HG03378 (cell line): ENCODE data around the gene NTF3.

ENCODE experiments used
- ATAC-seq: cut with Tn5 transposase; IDR thresholded peaks from one replicate; pipeline ENCODE4 v1.9.1; 2021; ENCODE audit warnings: mild to moderate bottlenecking, moderate library complexity; ENCODE audit not compliant: unreplicated experiment

Gene NTF3

DNA sequence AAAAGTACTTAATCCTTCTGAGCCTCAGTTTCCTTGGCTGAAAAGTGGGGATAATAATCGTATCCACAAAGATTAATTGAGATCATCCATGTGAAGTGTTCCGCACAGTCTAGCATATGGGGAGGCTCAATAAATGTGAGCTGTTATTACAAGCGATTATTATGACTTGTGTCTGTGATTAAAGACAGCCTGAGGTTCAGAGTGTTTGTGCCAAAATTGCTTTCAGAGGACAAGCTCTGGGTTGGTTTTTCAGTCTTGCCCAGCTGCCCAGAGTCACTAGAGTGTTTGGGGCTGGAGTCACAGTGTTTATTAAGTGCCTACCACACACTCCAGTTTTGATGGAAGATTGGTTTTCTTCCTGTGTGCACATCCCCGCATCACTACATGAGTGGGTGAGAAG, 53.5 kb downstream of the NTF3 start:
- no peak for ATAC-seq

DNA sequence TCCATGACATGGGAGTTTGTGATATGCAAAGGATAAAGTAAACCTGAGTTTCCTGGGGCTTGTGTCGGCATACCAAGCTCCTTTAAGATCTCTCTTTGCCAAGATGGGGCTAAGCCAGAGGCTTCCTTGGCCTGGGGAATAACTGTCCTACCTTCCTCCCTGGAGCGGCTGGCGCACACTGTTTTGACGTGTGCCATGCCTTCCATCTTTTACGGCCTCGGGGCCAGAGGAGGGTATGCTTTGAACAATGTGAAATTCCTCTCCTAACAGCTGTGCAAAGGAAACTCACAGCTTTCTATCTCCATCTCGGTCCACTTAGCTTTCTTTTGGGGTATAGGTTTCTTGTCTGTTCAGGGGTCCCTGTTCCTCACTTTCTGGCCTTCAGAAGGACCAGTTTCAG, 55.2 kb downstream of the NTF3 start:
- no peak for ATAC-seq

DNA sequence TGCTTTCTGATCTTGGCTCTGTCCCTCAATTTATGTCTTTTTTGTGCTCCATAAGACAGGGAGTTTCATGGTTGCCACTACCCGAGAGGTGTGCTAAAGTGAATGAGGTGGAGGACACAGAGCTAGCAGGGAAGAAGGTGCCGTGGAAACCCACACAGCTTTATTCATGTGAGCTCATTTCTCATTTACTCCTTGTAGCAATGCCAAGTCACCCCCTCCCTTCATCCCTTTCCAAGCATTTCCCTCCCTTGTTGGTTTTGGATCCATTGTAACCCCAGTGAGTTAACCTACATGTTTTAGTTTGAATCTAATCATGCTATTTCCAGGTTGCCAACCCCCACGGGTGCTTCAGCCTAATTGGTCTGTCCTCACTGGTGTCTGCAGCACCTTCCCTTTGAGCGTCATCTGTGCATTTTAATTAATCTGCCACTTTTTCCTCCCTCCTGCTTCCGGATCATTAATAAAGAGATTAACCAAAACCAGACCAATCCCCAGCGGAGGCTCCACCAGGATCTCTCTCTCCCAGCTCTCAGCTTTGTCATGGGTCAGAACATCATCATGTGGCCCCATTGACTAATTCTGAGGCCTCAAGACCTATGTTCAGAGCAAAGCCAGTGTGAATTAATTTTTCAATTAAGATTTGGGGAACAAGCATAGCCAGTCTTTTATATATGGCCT, 56.2 kb downstream of the NTF3 start:
- no peak for ATAC-seq

DNA sequence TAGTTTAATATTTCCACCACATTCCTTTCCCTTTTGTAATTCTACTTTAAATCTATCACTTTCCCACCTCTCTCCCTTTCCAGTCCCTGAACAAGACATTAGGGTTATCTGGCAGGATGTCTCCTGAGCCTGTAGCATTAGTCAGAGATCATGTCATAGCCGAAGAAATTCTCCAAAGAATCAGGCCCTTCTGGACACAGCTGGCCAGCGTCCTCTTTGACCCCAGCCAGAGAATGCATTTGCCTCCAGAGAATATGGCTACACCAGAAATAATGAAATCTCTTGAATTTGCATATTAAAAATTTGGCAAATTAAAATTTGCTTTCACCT, 56.7 kb downstream of the NTF3 start:
- no peak for ATAC-seq

DNA sequence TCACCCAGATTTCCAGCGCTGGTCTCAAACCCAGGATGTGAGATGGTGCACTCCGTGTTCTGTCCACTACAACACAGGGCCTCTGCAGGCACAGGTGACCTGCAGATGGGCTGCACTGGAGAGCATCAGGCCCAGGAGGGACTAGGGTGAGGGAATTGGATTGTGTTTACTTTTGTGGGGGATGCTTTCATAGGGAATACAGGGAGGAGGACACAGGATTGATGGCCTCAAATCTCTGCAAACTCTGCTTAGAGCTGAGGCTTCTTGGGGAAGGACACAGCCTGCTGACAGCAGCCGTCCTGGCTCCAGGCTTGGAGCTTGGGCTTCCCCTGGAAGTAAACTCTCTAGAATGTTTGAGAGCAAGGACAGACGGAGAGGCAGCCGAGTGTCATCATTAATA, 57.1 kb downstream of the NTF3 start:
- ATAC-seq = no peak

DNA sequence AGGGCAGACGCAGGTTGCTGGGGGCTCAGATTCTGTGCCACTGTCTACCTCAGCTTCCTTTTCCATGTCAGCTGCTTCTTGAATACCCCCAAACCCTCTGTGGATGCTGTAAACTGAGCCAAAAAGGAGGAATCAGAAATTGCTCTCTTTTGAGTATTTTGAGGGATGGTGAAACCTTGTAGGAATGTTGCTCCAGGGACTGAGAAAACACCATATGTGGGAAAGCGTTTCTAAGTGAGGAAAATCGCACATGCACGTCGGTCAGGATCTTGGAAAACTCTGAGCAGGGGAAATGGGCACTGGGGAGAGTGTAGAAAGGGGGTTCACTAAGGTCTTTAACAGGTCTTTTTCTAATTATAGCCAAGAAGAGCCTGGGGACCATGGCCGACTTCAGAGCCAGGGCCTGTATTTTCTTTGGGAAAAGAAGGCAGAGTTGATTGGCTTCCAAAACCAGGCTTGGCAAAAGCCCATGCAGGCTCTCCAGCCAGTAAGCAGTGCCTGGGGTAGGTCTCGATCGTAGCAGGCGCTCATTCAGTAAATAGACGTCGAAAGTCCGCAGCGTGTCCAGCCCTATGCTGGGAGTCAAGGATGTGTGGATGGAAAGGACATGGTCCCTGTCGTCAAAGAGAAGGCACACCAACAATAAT, 58.0 kb downstream of the NTF3 start:
- no peak for ATAC-seq

DNA sequence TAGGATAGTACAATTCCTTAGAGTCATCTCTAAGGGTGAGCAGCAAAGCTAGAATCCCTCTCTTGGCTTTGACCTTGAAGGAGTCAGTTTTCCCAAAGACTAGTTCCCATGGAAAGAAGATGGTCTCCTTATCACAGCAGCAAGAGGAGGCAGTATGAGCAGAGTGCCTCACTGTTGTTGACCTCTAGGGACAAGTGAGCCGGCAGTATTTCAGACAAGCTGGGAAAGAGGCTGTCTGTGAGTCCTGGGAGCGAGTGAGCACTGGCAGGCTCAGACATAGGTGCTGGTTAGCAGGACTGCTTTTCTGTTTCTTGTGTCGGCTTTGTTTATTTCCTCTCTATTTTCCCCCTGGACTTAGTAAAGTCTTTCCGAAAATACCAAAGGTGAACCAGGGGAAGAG, 60.7 kb downstream of the NTF3 start:
- no peak for ATAC-seq

DNA sequence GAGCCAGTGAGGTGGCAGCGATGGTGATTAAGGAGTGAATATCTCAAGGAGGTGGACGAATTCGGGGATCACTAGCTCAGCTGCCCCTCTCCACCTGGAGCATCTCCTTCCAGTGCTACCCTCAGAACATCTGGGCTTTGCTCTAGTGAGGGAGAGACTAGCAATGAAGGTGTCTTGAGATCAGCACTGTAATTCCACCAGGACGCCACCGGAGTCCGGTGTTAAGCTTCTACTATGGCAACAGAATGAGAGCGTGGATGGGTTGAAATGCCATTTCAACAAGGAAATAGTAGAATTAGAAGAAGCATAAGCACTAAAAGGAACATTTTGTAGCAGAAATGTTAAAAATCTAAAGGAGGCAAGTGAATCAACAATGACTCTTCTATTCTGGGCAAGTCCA, 61.1 kb downstream of the NTF3 start:
- ATAC-seq = no peak

DNA sequence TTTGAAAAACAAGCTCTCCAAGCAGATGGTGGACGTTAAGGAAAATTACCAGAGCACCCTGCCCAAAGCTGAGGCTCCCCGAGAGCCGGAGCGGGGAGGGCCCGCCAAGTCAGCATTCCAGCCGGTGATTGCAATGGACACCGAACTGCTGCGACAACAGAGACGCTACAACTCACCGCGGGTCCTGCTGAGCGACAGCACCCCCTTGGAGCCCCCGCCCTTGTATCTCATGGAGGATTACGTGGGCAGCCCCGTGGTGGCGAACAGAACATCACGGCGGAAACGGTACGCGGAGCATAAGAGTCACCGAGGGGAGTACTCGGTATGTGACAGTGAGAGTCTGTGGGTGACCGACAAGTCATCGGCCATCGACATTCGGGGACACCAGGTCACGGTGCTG, 62.4 kb downstream of the NTF3 start:
- ATAC-seq = no peak

DNA sequence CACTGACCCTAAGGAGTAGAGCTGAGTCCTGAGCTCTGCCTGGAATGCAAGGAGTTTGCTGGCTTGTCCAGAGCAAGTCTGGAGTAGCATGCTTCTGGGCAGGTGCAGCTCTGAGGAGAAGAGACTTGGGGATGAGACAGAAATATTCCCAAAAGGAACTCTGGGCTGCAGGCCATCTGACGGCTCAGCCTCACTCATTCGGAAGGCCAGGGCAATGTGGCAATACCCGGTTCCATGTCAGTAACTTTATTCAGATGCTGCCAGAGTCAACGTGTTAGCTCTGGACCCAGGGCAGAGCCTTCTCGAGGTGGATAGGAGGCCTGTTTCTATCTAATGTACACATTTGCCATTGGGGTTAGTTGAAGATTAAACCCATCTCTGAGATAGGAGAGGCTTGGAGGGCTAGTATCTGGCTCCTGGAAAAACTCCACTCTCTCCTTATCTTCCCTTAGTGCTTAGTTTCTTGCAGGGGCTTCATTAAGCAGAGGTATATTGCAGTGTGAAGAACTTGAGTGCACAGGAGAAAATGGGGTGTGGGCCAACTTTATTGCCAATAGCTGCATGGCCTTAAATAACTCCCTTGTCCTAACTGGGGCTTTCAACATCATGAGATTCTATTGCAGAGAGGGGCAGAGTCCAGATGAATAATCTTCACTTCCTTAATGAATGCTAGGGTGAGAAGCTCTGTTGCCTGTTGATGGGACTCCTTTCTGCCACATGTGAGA, 65.6 kb downstream of the NTF3 start:
- ATAC-seq = no peak

DNA sequence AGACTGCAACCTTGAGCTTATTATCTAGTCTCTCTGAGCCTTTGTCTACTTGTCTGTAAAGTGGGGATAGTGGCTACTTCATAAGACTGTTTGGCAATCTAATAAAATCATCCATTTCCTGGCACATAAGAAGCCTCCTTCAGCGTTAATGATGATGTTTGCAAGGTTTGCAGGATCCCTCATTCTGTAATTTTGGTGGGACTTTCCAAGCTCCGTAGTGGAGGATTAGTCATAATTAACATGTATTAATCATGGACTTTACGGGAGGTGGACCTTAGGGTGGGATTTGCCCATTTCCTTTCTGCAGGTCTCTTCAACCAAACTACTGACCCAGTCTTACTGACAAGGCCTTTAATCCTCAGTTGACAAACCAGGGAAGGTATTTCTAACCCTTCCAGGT, 66.2 kb downstream of the NTF3 start:
- ATAC-seq = no peak

DNA sequence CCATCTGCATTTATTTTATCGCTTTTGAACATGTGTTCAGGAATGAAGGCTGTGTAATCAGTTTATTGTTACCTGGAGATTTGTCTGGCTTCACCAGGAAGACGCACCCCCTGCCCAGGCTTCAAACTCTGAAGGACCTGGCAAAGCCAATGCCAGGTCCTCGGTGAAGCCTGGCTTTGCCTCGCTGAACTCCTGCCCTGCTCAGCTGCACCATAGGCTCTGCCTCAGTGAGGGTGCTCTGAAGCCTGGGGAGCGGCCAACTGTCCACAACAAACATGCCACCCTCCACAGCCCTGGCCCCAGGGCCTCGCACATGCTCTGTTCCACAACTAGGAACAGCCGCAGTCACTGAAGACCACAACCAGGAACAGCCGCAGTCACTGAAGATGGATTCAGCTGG, 66.9 kb downstream of the NTF3 start:
- ATAC-seq = no peak

DNA sequence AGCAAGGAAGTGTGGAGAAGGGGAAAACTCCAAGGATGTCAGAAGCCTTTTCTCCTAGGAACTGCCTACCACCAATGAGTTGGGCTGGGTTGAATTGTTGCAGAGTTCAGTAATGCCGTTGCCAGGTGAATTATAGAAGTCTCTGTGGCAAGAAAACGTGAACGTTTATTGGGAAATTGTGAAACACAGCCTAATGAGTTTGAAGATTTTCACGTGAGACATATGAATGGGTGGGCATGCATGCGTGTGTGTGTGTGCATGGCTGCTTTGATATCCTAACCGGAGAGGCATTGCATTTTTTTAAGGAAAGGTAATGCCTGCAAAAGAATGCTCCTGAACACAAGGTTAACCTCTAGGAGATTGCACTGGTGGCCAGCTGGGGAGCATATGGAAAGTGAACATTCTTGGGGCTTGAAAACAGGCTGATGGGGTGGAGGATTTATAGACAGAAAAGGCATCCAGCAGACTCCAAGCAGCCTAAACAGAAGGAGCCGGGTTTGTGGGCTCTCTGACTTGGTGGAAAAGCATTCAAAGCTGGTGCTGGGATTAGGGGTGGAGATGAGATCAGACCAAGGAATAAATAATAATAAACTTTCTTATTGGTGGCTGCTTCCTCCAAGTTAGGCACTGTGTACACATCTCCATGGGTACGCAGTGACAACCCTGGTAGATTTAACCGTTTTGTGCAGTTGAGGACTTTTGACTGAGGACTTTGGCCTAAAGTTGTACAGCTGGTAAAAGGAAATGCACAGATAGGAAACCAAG, 67.8 kb downstream of the NTF3 start:
- ATAC-seq = no peak

DNA sequence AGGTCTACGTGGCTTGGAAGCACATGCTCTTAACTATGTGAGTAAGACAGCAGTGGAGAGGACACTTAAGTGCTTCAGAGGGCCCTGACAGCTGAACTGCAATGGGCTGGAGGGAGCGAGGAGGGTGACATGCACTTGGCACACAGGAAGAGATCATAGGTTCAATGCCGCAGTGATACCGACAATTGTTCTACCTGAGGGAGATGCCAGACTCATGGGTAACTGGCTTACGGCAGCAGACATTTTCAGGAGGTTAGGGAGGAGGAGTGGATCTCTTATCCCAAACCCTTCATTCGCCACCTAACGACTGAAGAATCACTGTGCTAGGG, 68.4 kb downstream of the NTF3 start:
- ATAC-seq = no peak

DNA sequence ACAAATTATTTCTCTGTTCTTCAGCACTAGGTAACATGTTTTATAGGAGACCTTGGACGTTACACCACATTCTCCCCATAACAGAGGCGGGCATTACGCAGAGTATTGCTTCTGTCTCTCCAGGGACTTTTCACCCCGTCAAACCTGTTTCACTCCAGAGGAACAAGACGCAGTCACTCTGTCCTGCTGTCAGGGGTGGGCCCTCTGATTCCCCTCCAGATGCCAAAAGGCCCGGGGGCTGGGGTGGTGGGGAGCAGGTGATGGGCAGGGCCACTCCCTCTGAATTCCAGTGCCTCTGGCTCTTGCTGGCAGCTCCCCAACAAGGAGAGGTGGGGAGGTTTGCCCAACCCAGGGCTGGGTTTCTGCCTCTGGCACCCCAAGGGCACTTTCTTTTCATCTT, 71.9 kb downstream of the NTF3 start:
- ATAC-seq = no peak

DNA sequence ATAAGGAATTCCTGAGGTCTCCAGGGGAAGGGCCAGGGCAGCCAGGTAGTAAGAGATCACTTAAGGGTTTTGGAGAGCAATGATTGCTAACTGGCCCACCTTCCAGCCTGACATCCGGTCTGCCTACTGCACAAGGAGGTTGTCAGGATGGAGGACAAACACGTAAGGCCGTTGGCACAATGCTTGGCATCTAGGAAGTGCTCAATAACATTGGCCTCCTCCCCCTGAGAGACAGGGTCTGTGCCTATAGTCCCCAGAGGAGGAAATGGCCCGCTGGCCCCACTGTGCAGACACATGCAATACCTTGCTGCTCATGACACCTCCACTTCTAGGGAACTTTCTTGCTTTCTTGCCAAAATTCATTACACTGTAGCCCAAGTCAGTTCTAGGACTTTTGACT, 73.2 kb downstream of the NTF3 start:
- no peak for ATAC-seq

DNA sequence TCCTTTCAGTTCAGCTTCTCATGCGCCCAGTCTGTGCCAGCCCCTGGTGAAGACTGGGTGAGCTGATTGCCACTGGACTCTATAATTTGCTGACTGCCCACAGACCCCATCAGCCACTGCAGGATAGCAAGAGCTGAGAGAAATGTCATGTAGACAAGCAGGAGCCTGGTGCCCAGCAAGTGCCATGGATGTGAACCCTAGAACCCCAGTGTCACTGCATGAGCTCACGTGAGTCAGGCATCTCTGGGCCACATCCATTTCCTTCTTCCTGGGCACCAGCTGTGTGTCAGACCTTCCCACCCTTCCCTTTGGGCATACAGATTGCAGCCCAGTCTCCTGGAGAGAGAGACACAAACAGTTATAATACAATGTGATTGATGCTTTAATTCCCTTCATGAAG, 73.8 kb downstream of the NTF3 start:
- ATAC-seq = no peak

DNA sequence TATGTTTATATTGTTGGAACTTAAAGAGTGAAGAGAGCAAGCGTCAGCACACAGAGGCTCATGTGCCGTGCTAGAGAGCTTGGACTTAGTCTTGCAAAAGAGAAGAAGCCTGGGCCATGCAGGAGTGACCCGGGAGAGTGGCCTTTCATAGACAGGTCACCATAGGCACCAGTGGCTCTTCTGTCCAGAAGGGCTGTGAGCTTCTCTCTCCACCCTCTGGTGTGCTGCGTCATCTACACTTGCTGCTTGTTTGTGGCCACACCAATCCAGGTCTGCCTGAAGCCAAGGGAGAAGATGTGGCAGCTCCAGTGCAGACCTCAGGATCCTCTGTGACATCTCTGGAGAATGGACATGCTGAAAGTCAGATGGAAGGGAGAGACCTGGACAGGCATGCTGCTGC, 74.4 kb downstream of the NTF3 start:
- no peak for ATAC-seq

DNA sequence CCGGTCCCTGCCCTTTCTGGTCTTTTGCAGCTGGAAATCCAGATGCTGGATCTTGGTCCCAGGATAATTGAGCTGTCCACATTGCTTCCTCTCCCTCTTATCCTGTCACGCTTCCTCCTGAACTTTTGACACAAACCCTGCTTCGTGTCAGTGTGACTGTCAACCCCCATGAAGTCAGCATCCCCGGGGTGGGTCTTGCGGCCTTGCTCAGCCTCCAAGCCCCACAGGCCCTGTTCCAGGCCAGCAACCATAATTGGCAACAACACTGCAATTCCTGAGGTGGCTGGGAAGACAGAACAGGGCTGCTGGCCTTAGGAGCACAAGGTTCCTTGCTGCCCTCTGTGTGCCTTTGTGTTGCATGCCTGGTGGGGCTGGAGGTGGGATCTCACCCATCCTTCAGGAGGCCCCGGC, 74.9 kb downstream of the NTF3 start:
- no peak for ATAC-seq

DNA sequence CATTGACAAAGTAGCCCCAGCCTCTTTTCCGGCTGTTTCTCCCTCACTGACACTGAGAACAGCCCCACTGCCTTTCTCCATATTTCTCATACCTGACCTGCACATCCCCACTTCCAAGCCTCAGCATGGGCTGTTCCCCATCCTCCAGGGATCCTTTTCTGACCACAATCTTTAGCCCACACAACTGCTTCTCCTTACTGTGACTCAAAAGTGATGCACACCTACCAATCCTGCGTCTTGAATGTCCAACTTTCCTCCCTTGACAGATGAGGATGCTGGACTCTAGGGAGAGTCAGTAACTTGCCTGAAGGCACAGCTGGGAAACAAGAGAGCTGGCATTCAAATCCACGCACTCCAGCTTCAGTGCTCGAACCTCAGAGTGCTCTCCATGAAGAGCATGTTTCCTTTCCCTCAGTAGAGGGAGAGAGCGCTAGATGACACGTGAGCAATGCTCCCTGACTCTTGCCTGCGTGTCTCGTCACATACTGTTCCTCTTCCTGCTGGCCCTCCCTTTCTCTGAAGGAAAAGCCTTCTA, 75.6 kb downstream of the NTF3 start:
- ATAC-seq = no peak

DNA sequence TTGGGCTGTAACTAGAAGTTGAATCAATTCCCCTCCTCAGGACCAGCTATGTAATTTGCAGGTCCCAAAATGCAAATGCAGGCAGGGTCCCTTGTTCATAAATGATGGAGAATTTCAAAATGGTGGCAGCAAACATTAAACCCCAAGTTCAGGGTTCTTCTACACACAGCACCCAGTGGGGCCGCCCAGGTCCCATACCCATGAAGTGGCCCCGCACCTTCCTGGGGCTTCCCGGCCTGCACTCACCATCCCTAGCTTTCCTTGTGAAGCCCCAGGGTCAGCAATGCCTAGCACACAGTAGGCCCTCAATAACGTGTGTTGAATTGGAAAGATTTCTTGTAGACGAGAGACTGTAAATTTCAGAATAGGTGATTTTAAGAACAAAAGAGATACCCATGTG, 76.0 kb downstream of the NTF3 start:
- no peak for ATAC-seq

DNA sequence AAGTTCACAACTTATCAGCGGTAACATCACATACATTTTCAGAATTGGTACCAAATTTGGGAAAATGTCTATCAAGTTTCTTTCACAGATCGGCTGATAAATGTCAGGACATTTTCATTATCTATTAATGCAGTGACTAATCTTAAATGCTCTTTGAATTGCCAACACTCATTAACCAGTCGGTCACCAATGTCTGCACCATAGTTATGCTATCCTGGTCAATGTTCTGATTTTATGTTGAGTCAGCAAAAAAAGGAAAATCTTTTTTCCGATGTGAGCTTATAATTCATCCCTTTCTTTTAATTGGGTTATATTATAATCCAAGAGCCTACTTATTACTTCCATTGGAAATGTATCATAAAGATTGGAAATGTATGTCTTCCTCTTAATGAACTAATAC, 77.2 kb downstream of the NTF3 start:
- no peak for ATAC-seq
